ENCODE data around the gene NRL. TPM values are rescaled to one million over a fixed set of nuclear protein-coding genes. Genes with fewer than 3 reads are reported as not detected.

NRL gene
- total RNA-seq, 1 donor from 2014 or later, result 0.48 TPM

- Mint-ChIP-seq H3K36me3 (ENCODE audit: low read depth, unreplicated experiment) (peaks cover 2% of the 10 kb centered on the region), H3K27me3 (ENCODE audit: low read depth, unreplicated experiment) (peaks cover 70% of the 10 kb centered on the region), H3K9me3 (ENCODE audit: unreplicated experiment) (no peaks in the 10 kb centered on the region), H3K4me3 (ENCODE audit: unreplicated experiment) (no peak overlapping the region), H3K4me1 (ENCODE audit: low read depth, unreplicated experiment) (no peaks in the 10 kb centered on the region), H3K27ac (ENCODE audit: unreplicated experiment) (no peak overlapping the region)
- Histone ChIP-seq H3K4me3 (ENCODE audit: insufficient read depth, low read depth, low read length) (no peak overlapping the region), H3K4me2 (ENCODE audit: low read length) (no peak overlapping the region), H3K79me2 (ENCODE audit: insufficient read depth, low read length) (no peaks in the 10 kb centered on the region), H3K36me3 (ENCODE audit: insufficient read depth, low read length) (no peaks in the 10 kb centered on the region), H4K20me1 (ENCODE audit: insufficient read depth, low read length) (no peaks in the 10 kb centered on the region), H3K27me3 (ENCODE audit: insufficient read depth, low read length) (peaks cover 20% of the 10 kb centered on the region), H3K9me3 (ENCODE audit: insufficient read depth, low read depth, low read length) (no peaks in the 10 kb centered on the region), H3K4me1 (ENCODE audit: insufficient read depth, low read length) (peaks cover 7% of the 10 kb centered on the region), H2AFZ (ENCODE audit: low read depth, low read length) (no peak overlapping the region), H3K9ac (ENCODE audit: low read length) (no peak overlapping the region), H3K27ac (ENCODE audit: low read depth, low read length) (no peak overlapping the region)
- no peak for TF ChIP-seq EZH2 (IDR thresholded peaks at IDR 0.05; ENCODE audit: insufficient read depth, low read length)
- no peak for TF ChIP-seq CTCF (IDR thresholded peaks at IDR 0.05; ENCODE audit: insufficient read depth, low read depth, low read length)
- FAIRE-seq (no peak), DNase-seq (ENCODE audit: low read depth) (no peak)
These were observed 38.5 kb downstream of the NRL start for GRCh38 chr14:24076302-24076601.

GRCh38 chr14:24075485-24076301, 39.1 kb downstream of the NRL start:
- TF ChIP-seq EZH2 (IDR thresholded peaks at IDR 0.05; ENCODE audit: insufficient read depth, low read length), result no peak
- no peak for TF ChIP-seq CTCF (IDR thresholded peaks at IDR 0.05; ENCODE audit: insufficient read depth, low read depth, low read length)
- no peak overlapping the region for H3K27ac Mint-ChIP-seq (ENCODE audit: unreplicated experiment)
- FAIRE-seq (no peak), DNase-seq (ENCODE audit: low read depth) (no peak)
- Histone ChIP-seq H3K36me3 (ENCODE audit: insufficient read depth, low read length) (no peaks in the 10 kb centered on the region), H3K9ac (ENCODE audit: low read length) (no peak overlapping the region), H3K4me3 (ENCODE audit: insufficient read depth, low read depth, low read length) (no peak overlapping the region), H3K79me2 (ENCODE audit: insufficient read depth, low read length) (no peaks in the 10 kb centered on the region), H3K4me2 (ENCODE audit: low read length) (no peak overlapping the region), H4K20me1 (ENCODE audit: insufficient read depth, low read length) (no peaks in the 10 kb centered on the region), H3K4me1 (ENCODE audit: insufficient read depth, low read length) (peaks cover 2% of the 10 kb centered on the region), H2AFZ (ENCODE audit: low read depth, low read length) (no peak overlapping the region), H3K9me3 (ENCODE audit: insufficient read depth, low read depth, low read length) (no peaks in the 10 kb centered on the region), H3K27ac (ENCODE audit: low read depth, low read length) (no peak overlapping the region), H3K27me3 (ENCODE audit: insufficient read depth, low read length) (peaks cover 18% of the 10 kb centered on the region)
- H3K9me3 Mint-ChIP-seq (ENCODE audit: unreplicated experiment), result no peaks in the 10 kb centered on the region
- H3K4me1 Mint-ChIP-seq (ENCODE audit: low read depth, unreplicated experiment), result no peaks in the 10 kb centered on the region
- no peak overlapping the region for H3K4me3 Mint-ChIP-seq (ENCODE audit: unreplicated experiment)
- peaks cover 72% of the 10 kb centered on the region for H3K27me3 Mint-ChIP-seq (ENCODE audit: low read depth, unreplicated experiment)
- peaks cover 2% of the 10 kb centered on the region for H3K36me3 Mint-ChIP-seq (ENCODE audit: low read depth, unreplicated experiment)
